MM.1S (cell line): ENCODE data around the gene SEL1L.
"Not testable (repeated sequence)": the region's sequence is repeated elsewhere in the genome, so short reads cannot be mapped to it uniquely, and the experiment has no call there.

Experiments used
- DNase-seq: peaks from one replicate; pipeline ENCODE4 v3.0.0-alpha.2; 2015
- H2AFZ ChIP-seq: fragments of 300-600 bp; sonication (generic); 2 replicates; pipeline ENCODE4 v1.6.0; 2016; ENCODE audit warnings: antibody characterized with exemption, low read length
- H3F3A ChIP-seq: fragments of 300-600 bp; sonication (generic); 2 replicates; pipeline ENCODE4 v1.6.1; 2016; ENCODE audit warnings: mild to moderate bottlenecking, antibody characterized with exemption, low read length, moderate library complexity, mixed read lengths; ENCODE audit not compliant: insufficient read depth
- H3K27ac ChIP-seq: fragments of 300-600 bp; sonication (generic); 2 replicates; pipeline ENCODE4 v1.5.1; 2016; ENCODE audit warnings: mild to moderate bottlenecking, low read length
- H3K27me3 ChIP-seq: fragments of 300-600 bp; sonication (generic); replicated peaks from 2 replicates; pipeline ENCODE4 v1.6.0; 2016; ENCODE audit warnings: low read length; ENCODE audit not compliant: insufficient read depth
- H3K36me3 ChIP-seq: fragments of 300-600 bp; sonication (generic); replicated peaks from 2 replicates; pipeline ENCODE4 v1.6.1; 2016; ENCODE audit warnings: mild to moderate bottlenecking, low read length, mixed read lengths; ENCODE audit not compliant: insufficient read depth
- H3K4me1 ChIP-seq: fragments of 300-600 bp; sonication (generic); 2 replicates; pipeline ENCODE4 v1.6.1; 2016; ENCODE audit warnings: low read length, mixed read lengths
- H3K4me2 ChIP-seq: fragments of 300-600 bp; sonication (generic); 2 replicates; pipeline ENCODE4 v1.6.0; 2016; ENCODE audit warnings: low read depth, low read length
- H3K4me3 ChIP-seq: fragments of 300-600 bp; sonication (generic); 2 replicates; pipeline ENCODE4 v1.5.1; 2016; ENCODE audit warnings: low read length, mixed read lengths
- H3K79me2 ChIP-seq: fragments of 300-600 bp; sonication (generic); 2 replicates; pipeline ENCODE4 v1.6.1; 2016; ENCODE audit warnings: mixed run types, low read length, mixed read lengths
- H3K9ac ChIP-seq: fragments of 300-600 bp; sonication (generic); 2 replicates; pipeline ENCODE4 v1.6.1; 2016; ENCODE audit warnings: low read length, mixed read lengths
- H3K9me2 ChIP-seq: fragments of 300-600 bp; sonication (generic); replicated peaks from 2 replicates; pipeline ENCODE4 v1.6.1; 2016; ENCODE audit warnings: mild to moderate bottlenecking, low read length, mixed read lengths; ENCODE audit not compliant: insufficient read depth
- H3K9me3 ChIP-seq: fragments of 300-600 bp; sonication (generic); replicated peaks from 2 replicates; pipeline ENCODE4 v1.6.1; 2016; ENCODE audit warnings: mild to moderate bottlenecking, low read length, mixed read lengths; ENCODE audit not compliant: insufficient read depth
- H4K20me1 ChIP-seq: fragments of 300-600 bp; sonication (generic); 2 replicates; pipeline ENCODE4 v1.6.1; 2016; ENCODE audit warnings: mild to moderate bottlenecking, low read length, moderate library complexity, mixed read lengths; ENCODE audit not compliant: insufficient read depth
- CTCF ChIP-seq: fragments of 300-600 bp; sonication (generic); IDR thresholded peaks from 2 replicates; pipeline ENCODE4 v1.5.1; 2016; ENCODE audit warnings: antibody characterized with exemption, low read length, mixed read lengths
- EZH2 ChIP-seq: fragments of 300-600 bp; sonication (generic); optimal IDR thresholded peaks from 2 replicates; pipeline ENCODE3; 2017; ENCODE audit warnings: low read depth, mild to moderate bottlenecking, antibody characterized with exemption, low read length, mixed read lengths
- EZH2phosphoT487 ChIP-seq: fragments of 300-600 bp; sonication (generic); IDR thresholded peaks from 2 replicates; pipeline ENCODE4 v1.6.1; 2018; ENCODE audit warnings: antibody characterized with exemption, low read length

The SEL1L gene

GRCh38 chr14:81473456-81474147 is 60.1 kb downstream of the SEL1L start:
- no peaks in the 10 kb centered on the region for H3K9me3 ChIP-seq
- DNase-seq: no peak
- TF ChIP-seq EZH2 (no peak), EZH2phosphoT487 (no peak), CTCF (no peak)
- H4K20me1 ChIP-seq: no peaks in the 10 kb centered on the region
- H3K79me2 ChIP-seq: peaks cover 6% of the 10 kb centered on the region
- H3K9me2 ChIP-seq: no peaks in the 10 kb centered on the region
- H3K27me3 ChIP-seq: no peaks in the 10 kb centered on the region
- no peak overlapping the region for H3K4me3 ChIP-seq
- peak overlapping the region; percentile 96 for H3K27ac ChIP-seq
- no peaks in the 10 kb centered on the region; the same call in 1 of the 2 replicates for H3K36me3 ChIP-seq
- H3K4me1 ChIP-seq: peaks cover 82% of the 10 kb centered on the region
- peak overlapping the region; percentile 68; the same call in 1 of the 2 replicates for H3K9ac ChIP-seq
- no peak overlapping the region for H2AFZ ChIP-seq
- peaks cover 86% of the 10 kb centered on the region for H3F3A ChIP-seq
- H3K4me2 ChIP-seq: peak overlapping the region; percentile 55; the same call in 1 of the 2 replicates

GRCh38 chr14:81472096-81472800 is 61.4 kb downstream of the SEL1L start:
- Histone ChIP-seq H3K4me3 (no peak overlapping the region), H3F3A (peaks cover 72% of the 10 kb centered on the region), H3K9me2 (no peaks in the 10 kb centered on the region), H3K4me2 (peak overlapping the region; percentile 52; the same call in 1 of the 2 replicates), H2AFZ (no peak overlapping the region), H4K20me1 (no peaks in the 10 kb centered on the region), H3K27me3 (no peaks in the 10 kb centered on the region), H3K36me3 (no peaks in the 10 kb centered on the region), H3K9ac (peak overlapping the region; percentile 78), H3K79me2 (peaks cover 6% of the 10 kb centered on the region), H3K4me1 (peaks cover 68% of the 10 kb centered on the region), H3K9me3 (no peaks in the 10 kb centered on the region), H3K27ac (peak overlapping the region; percentile 96)
- DNase-seq: peak; percentile 23
- no peak for TF ChIP-seq CTCF
- TF ChIP-seq EZH2: no peak

GRCh38 chr14:81471062-81471461 is 62.6 kb downstream of the SEL1L start:
- Histone ChIP-seq H3K4me3 (no peak overlapping the region), H3K9me2 (no peaks in the 10 kb centered on the region), H3K27ac (peak overlapping the region; percentile 96), H3F3A (peaks cover 61% of the 10 kb centered on the region), H3K4me2 (peak overlapping the region; percentile 52; the same call in 1 of the 2 replicates), H4K20me1 (no peaks in the 10 kb centered on the region), H3K9ac (peak overlapping the region; percentile 78), H3K27me3 (no peaks in the 10 kb centered on the region), H3K9me3 (no peaks in the 10 kb centered on the region), H3K36me3 (no peaks in the 10 kb centered on the region), H3K79me2 (peaks cover 6% of the 10 kb centered on the region), H3K4me1 (peaks cover 56% of the 10 kb centered on the region), H2AFZ (no peak overlapping the region)
- peak; percentile 80 for DNase-seq
- TF ChIP-seq EZH2: no peak
- TF ChIP-seq EZH2phosphoT487: no peak
- no peak for TF ChIP-seq CTCF

- Histone ChIP-seq H3F3A (peaks cover 58% of the 10 kb centered on the region), H3K4me1 (peaks cover 51% of the 10 kb centered on the region)
- DNase-seq: peak; percentile 43
Measured at GRCh38 chr14:81470557-81470826, 63.2 kb downstream of the SEL1L start.

More at GRCh38 chr14:81470557-81470826, 63.2 kb downstream of the SEL1L start:
- not testable (repeated sequence) for H4K20me1 ChIP-seq, H2AFZ ChIP-seq, H3K79me2 ChIP-seq, H3K36me3 ChIP-seq, H3K9me3 ChIP-seq, H3K4me2 ChIP-seq, H3K27me3 ChIP-seq, H3K9me2 ChIP-seq, H3K4me3 ChIP-seq
- H3K27ac ChIP-seq: peak overlapping the region; percentile 96
- H3K9ac ChIP-seq: peak overlapping the region; percentile 78
